HepG2 (cell line): ENCODE results near the gene TMEM270. TPM values are rescaled to one million over a fixed set of nuclear protein-coding genes. Genes with fewer than 3 reads are reported as not detected.

Source experiments
- ATAC-seq: fragments of 200-7000 bp; cut with Tn5 transposase; 3 replicates; pipeline ENCODE4 v1.9.1; 2020; ENCODE audit warnings: mild to moderate bottlenecking, moderate library complexity
- BruUV-seq: library from RNA; stranded (reverse); fragments of 400-500 nt; replicated peaks from 2 replicates; lab custom pipeline; 2021; lab: Mats Ljungman, UMichigan
- CTCF ChIA-PET: fragments of 300-600 bp; formaldehyde crosslinking; extraction: SDS; loops from one replicate; lab custom pipeline; 2021; ENCODE audit warnings: low total read pairs, inconsistent platforms, low intra/inter-chr PET ratio; lab: Yijun Ruan, JAX
- POLR2A ChIA-PET: fragments of 350-600 bp; sonication (Branson Sonifier 250); formaldehyde crosslinking; loops from one replicate; lab custom pipeline; 2020; ENCODE audit warnings: antibody characterized with exemption, inconsistent platforms; lab: Yijun Ruan, JAX
- DNase-seq: peaks from one replicate; pipeline ENCODE4 v3.0.0-alpha.2; 2015; ENCODE audit warnings: low spot score
- FAIRE-seq: peaks from 3 replicates; lab custom pipeline; 2011; peaks lifted over from hg19 to GRCh38; lab: Jason Lieb, UNC
- H2AFZ ChIP-seq: one replicate; pipeline ENCODE4 v1.6.1; 2011; ENCODE audit warnings: low read length, inconsistent platforms
- H3K27ac ChIP-seq: fragments of 300-600 bp; 3 replicates; pipeline ENCODE4 v1.8.0; 2011; ENCODE audit warnings: mixed run types, mild to moderate bottlenecking, mixed read lengths, low read length, inconsistent platforms; ENCODE audit not compliant: insufficient read depth; ENCODE audit errors: extremely low read length
- H3K27me3 ChIP-seq, 2 experiments: fragments of 200-600 bp in 1 of 2; 2 replicates in 1 of 2; 3 replicates in 1 of 2; pipeline versions ENCODE4 v1.6.0 to v1.8.0; 2011; ENCODE audit warnings: low read length in 2 of 2, mild to moderate bottlenecking in 2 of 2, moderate library complexity in 2 of 2, inconsistent platforms in 1 of 2; ENCODE audit not compliant: insufficient read depth in 2 of 2, control insufficient read depth in 1 of 2
- H3K36me3 ChIP-seq, 2 experiments: fragments of 200-600 bp in 1 of 2; replicated peaks in 1 of 2; 2 replicates in 1 of 2; 3 replicates in 1 of 2; pipeline versions ENCODE4 v1.5.1 to v1.8.0; 2011; ENCODE audit warnings: low read length in 2 of 2, inconsistent platforms in 1 of 2; ENCODE audit not compliant: insufficient read depth in 2 of 2, control insufficient read depth in 1 of 2
- H3K4me1 ChIP-seq: 2 replicates; pipeline ENCODE4 v1.5.1; 2012; ENCODE audit warnings: low read length, inconsistent platforms; ENCODE audit not compliant: insufficient read depth
- H3K4me2 ChIP-seq: 2 replicates; pipeline ENCODE4 v1.6.0; 2011; ENCODE audit warnings: low read depth, low read length, inconsistent platforms
- H3K4me3 ChIP-seq, 3 experiments: fragments of 200-600 bp in 1 of 3; sonication (generic), shearing (Covaris generic) in 1 of 3; replicated peaks in 1 of 3; 2 replicates each; pipeline ENCODE4 v1.5.1; 2011 to 2016; ENCODE audit warnings: low read length in 3 of 3, inconsistent platforms in 2 of 3, low read depth in 2 of 3, mild to moderate bottlenecking in 2 of 3, control low read depth in 1 of 3, mixed read lengths in 1 of 3; ENCODE audit not compliant: insufficient read depth in 1 of 3
- H3K79me2 ChIP-seq: one replicate; pipeline ENCODE4 v1.6.1; 2011; ENCODE audit warnings: low read length, inconsistent platforms; ENCODE audit not compliant: insufficient read depth
- H3K9ac ChIP-seq: 2 replicates; pipeline ENCODE4 v1.6.0; 2011; ENCODE audit warnings: mild to moderate bottlenecking, low read depth, low read length, inconsistent platforms; ENCODE audit not compliant: insufficient read depth
- H3K9me3 ChIP-seq: 2 replicates; pipeline ENCODE4 v1.5.1; 2012; ENCODE audit warnings: mild to moderate bottlenecking, low read length
- H4K20me1 ChIP-seq: 2 replicates; pipeline ENCODE4 v1.6.0; 2011; ENCODE audit warnings: inconsistent platforms, mild to moderate bottlenecking, low read length, moderate library complexity; ENCODE audit not compliant: insufficient read depth
- ARHGAP35 ChIP-seq: sonication (generic); formaldehyde crosslinking; IDR thresholded peaks from 2 replicates; pipeline ENCODE4 v1.9.0; 2022; ENCODE audit warnings: mild to moderate bottlenecking, inconsistent platforms, moderate library complexity, missing genetic modification reagents, borderline replicate concordance
- FOXC1 ChIP-seq: sonication (generic); formaldehyde crosslinking; IDR thresholded peaks from 2 replicates; pipeline ENCODE4 v1.8.0; 2022; ENCODE audit warnings: mild to moderate bottlenecking, missing genetic modification reagents, borderline replicate concordance
- NFIC ChIP-seq: IDR thresholded peaks from 2 replicates; pipeline ENCODE4 v1.6.1; 2012; ENCODE audit warnings: mild to moderate bottlenecking, low read length, inconsistent platforms
- PCBP2 ChIP-seq: fragments of 200-400 bp; formaldehyde crosslinking; optimal IDR thresholded peaks from 2 replicates; pipeline ENCODE3; 2018; ENCODE audit warnings: low read length, low read depth; ENCODE audit not compliant: poor library complexity, severe bottlenecking
- SMAD1 ChIP-seq: sonication (generic); formaldehyde crosslinking; IDR thresholded peaks from 2 replicates; pipeline ENCODE4 v1.4.0; 2020; ENCODE audit warnings: missing genetic modification reagents, low read depth, mild to moderate bottlenecking, borderline replicate concordance
- ZBTB42 ChIP-seq: sonication (generic); formaldehyde crosslinking; IDR thresholded peaks from 2 replicates; pipeline ENCODE4 v1.5.0; 2020; ENCODE audit warnings: mild to moderate bottlenecking, missing genetic modification reagents
- ZIK1 ChIP-seq: sonication (generic); formaldehyde crosslinking; IDR thresholded peaks from 2 replicates; pipeline ENCODE4 v1.5.0; 2020; ENCODE audit warnings: mild to moderate bottlenecking, low read depth, missing genetic modification reagents, borderline replicate concordance
- ZNF614 ChIP-seq: IDR thresholded peaks from 2 replicates; pipeline ENCODE4 v1.6.1; 2018; ENCODE audit warnings: missing biosample characterization, missing genetic modification reagents, inconsistent platforms, borderline replicate concordance
- WGBS: methylation state at CpG from one replicate; pipeline ENCODE4 v1.1.6; 2017; ENCODE audit warnings: low lambda C conversion rate; 5-methylcytosine and 5-hydroxymethylcytosine counted together
- in situ Hi-C: cut with HindIII; loops from 2 replicates; pipeline ENCODE4 v1.10.0; 2017; ENCODE audit warnings: low pct_unique_long_range_greater_than_20kb; ENCODE audit not compliant: extremely low pct_ligation_motif_present
- intact Hi-C: fragments of 100-400 bp; cut with micrococcal nuclease; formaldehyde crosslinking; loops from one replicate; pipeline ENCODE4 v1.10.0; 2022; ENCODE audit not compliant: unreplicated experiment
- polyA plus RNA-seq, 8 experiments: library from polyadenylated mRNA; depleted of rRNA in 3 of 8; stranded (reverse) in 7 of 8; unstranded in 1 of 8; fragments of >200 nt; fragmentation: Illumina TruSeq in 4 of 8; extraction: Trizol in 4 of 8; gene quantifications; 2 replicates each; pipeline versions ENCODE4 v1.2.1 to v1.2.3, GENCODE V29; 2011 to 2016; ENCODE audit warnings: low read depth in 4 of 8, missing spikeins in 1 of 8, mixed read lengths in 1 of 8; ENCODE audit not compliant: insufficient read depth in 1 of 8
- total RNA-seq, 5 experiments: library from RNA; depleted of rRNA; stranded (reverse); fragments of >200 nt; fragmentation: Illumina TruSeq; extraction: Trizol; gene quantifications; 2 replicates each; pipeline ENCODE4 v1.2.3, GENCODE V29; 2016; ENCODE audit warnings: low read depth in 1 of 5
- TF ChIP-seq, protein P1 (sequence below): sonication (generic); formaldehyde crosslinking; IDR thresholded peaks from 2 replicates; pipeline ENCODE4 v1.5.0; 2020; ENCODE audit warnings: mild to moderate bottlenecking, missing genetic modification reagents
- TF ChIP-seq, protein P2 (sequence below): sonication (generic); formaldehyde crosslinking; IDR thresholded peaks from 2 replicates; pipeline ENCODE4 v1.8.0; 2022; ENCODE audit warnings: mild to moderate bottlenecking, missing genetic modification reagents, moderate library complexity
- TF ChIP-seq, protein P3 (sequence below): sonication (generic); formaldehyde crosslinking; IDR thresholded peaks from 2 replicates; pipeline ENCODE4 v1.9.0; 2021; ENCODE audit warnings: missing genetic modification reagents, borderline replicate concordance
- TF ChIP-seq, protein P4 (sequence below): IDR thresholded peaks from 2 replicates; pipeline ENCODE4 v1.6.1; 2016; ENCODE audit warnings: missing compliant biosample characterization, missing genetic modification reagents, borderline replicate concordance

The TMEM270 gene
- total and polyA plus RNA-seq, 2 of the 13 experiments (the other 11 are each of a cell fraction or from before 2014, with no cell fraction given) = not detected

DNA sequence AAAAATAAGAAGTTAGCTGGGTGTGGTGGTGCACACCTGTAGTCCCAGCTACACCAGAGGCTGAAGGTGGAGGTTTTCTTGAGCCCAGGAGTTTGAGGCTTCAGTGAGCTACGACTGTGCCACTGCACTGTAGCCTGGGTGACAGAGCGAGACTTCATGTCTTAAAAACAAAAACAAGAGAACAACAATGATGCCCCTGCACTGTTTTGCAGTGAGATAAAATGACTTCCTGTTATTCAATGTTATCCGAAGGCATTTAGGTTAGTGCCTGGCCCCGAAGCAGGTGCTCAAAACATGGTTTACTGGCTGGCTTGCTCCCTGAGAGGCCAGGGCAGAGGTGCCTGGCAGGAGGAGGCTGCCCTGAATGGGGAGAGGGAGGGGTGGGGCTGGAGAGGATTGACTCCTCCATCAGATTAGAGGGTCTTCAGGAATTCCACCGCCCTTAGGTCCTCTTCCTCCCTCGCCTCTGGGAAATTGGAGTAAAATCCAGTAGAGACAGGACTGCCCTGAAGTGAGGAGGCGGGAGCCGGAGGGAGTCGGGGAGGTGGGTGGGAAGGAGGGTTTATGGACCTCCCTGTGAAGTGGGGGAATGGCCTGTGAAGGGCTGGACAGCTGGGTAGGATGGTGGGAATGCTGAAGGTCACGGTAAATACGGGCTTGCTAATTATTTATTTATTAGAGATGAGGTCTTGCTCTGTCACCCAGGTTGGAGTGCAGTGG lies 36.9 kb upstream of the TMEM270 start (continued):
- TF ChIP-seq, protein P1, sequence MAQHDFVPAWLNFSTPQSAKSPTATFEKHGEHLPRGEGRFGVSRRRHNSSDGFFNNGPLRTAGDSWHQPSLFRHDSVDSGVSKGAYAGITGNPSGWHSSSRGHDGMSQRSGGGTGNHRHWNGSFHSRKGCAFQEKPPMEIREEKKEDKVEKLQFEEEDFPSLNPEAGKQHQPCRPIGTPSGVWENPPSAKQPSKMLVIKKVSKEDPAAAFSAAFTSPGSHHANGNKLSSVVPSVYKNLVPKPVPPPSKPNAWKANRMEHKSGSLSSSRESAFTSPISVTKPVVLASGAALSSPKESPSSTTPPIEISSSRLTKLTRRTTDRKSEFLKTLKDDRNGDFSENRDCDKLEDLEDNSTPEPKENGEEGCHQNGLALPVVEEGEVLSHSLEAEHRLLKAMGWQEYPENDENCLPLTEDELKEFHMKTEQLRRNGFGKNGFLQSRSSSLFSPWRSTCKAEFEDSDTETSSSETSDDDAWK = no peak
- TF ChIP-seq, protein P2, sequence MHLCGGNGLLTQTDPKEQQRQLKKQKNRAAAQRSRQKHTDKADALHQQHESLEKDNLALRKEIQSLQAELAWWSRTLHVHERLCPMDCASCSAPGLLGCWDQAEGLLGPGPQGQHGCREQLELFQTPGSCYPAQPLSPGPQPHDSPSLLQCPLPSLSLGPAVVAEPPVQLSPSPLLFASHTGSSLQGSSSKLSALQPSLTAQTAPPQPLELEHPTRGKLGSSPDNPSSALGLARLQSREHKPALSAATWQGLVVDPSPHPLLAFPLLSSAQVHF (CRISPR knock-in tag) = no peak
- TF ChIP-seq ZIK1 (CRISPR knock-in tag) (no peak), FOXC1 (CRISPR knock-in tag) (no peak)
- TF ChIP-seq, all 625 proteins: peak for 0

DNA sequence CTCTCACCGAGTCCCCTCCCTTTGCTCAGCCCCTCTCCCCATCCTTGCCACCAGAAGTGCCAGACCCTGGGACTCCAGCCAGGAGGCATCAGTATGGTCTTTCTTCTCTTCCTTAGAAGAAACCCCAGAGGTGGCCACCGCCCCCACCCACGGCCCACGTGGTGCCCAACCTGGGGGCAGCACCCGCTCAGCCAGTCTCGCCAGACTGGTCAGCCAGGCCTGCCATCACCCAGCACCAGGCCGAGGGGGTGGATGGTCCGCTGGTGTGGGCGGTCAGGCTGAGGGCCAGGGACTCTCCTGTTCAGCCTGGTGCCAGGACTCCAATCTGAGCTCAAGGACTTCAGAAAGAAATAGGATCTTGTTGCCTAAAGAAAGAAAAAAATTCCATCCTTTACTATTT lies 36.0 kb upstream of the TMEM270 start:
- peaks cover 0 to 31% of the 10 kb centered on the region in 2 experiments; a peak in 3 of 5 replicates for H3K27me3 ChIP-seq
- no peaks in the 10 kb centered on the region for H3K36me3 ChIP-seq
- WGBS = 35% methylated on average over 6 of the region's 9 CpGs
- BruUV-seq = no TSS peak
- no peak overlapping the region for H3K4me3 ChIP-seq
- POLR2A ChIA-PET = interaction anchor here (3.5 kb wide), 1 partner anchor 18 kb away, joined by 14 read pairs; the partner anchor contains the start of gene METTL27
- in situ Hi-C loops (no loop called here), intact Hi-C loops (no loop called here)
- H3K4me2 ChIP-seq = no peak overlapping the region
- H2AFZ ChIP-seq = no peak overlapping the region
- H3K9ac ChIP-seq = no peak overlapping the region
- H4K20me1 ChIP-seq = no peaks in the 10 kb centered on the region
- no peak for ATAC-seq
- H3K9me3 ChIP-seq = no peaks in the 10 kb centered on the region
- DNase-seq = no peak
- no peak for FAIRE-seq
- H3K4me1 ChIP-seq = peaks cover 54% of the 10 kb centered on the region
- no peak overlapping the region for H3K27ac ChIP-seq
- H3K79me2 ChIP-seq = no peaks in the 10 kb centered on the region
- CTCF ChIA-PET = no interaction called here
- TF ChIP-seq ARHGAP35 (CRISPR knock-in tag) (no peak), ZNF614 (no peak), NFIC (no peak), SMAD1 (no peak), ZIK1 (CRISPR knock-in tag) (no peak), ZBTB42 (CRISPR knock-in tag) (no peak), PCBP2 (no peak)
- TF ChIP-seq, protein P3, sequence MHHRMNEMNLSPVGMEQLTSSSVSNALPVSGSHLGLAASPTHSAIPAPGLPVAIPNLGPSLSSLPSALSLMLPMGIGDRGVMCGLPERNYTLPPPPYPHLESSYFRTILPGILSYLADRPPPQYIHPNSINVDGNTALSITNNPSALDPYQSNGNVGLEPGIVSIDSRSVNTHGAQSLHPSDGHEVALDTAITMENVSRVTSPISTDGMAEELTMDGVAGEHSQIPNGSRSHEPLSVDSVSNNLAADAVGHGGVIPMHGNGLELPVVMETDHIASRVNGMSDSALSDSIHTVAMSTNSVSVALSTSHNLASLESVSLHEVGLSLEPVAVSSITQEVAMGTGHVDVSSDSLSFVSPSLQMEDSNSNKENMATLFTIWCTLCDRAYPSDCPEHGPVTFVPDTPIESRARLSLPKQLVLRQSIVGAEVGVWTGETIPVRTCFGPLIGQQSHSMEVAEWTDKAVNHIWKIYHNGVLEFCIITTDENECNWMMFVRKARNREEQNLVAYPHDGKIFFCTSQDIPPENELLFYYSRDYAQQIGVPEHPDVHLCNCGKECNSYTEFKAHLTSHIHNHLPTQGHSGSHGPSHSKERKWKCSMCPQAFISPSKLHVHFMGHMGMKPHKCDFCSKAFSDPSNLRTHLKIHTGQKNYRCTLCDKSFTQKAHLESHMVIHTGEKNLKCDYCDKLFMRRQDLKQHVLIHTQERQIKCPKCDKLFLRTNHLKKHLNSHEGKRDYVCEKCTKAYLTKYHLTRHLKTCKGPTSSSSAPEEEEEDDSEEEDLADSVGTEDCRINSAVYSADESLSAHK = no peak
- TF ChIP-seq, protein P4, sequence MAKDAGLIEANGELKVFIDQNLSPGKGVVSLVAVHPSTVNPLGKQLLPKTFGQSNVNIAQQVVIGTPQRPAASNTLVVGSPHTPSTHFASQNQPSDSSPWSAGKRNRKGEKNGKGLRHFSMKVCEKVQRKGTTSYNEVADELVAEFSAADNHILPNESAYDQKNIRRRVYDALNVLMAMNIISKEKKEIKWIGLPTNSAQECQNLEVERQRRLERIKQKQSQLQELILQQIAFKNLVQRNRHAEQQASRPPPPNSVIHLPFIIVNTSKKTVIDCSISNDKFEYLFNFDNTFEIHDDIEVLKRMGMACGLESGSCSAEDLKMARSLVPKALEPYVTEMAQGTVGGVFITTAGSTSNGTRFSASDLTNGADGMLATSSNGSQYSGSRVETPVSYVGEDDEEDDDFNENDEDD (CRISPR knock-in tag) = no peak
